Measurements from ENCODE around the gene MUL1. TPM values are rescaled to one million over a fixed set of nuclear protein-coding genes. Genes with fewer than 3 reads are reported as not detected.
A peak's percentile ranks its signal among the peaks of the same experiment; 100 is the strongest.

Gene MUL1
- total and polyA plus RNA-seq, 2 of the 8 experiments (the other 6 are each of a cell fraction or from before 2014, with no cell fraction given) = 16.4 to 20.8 TPM

DNA sequence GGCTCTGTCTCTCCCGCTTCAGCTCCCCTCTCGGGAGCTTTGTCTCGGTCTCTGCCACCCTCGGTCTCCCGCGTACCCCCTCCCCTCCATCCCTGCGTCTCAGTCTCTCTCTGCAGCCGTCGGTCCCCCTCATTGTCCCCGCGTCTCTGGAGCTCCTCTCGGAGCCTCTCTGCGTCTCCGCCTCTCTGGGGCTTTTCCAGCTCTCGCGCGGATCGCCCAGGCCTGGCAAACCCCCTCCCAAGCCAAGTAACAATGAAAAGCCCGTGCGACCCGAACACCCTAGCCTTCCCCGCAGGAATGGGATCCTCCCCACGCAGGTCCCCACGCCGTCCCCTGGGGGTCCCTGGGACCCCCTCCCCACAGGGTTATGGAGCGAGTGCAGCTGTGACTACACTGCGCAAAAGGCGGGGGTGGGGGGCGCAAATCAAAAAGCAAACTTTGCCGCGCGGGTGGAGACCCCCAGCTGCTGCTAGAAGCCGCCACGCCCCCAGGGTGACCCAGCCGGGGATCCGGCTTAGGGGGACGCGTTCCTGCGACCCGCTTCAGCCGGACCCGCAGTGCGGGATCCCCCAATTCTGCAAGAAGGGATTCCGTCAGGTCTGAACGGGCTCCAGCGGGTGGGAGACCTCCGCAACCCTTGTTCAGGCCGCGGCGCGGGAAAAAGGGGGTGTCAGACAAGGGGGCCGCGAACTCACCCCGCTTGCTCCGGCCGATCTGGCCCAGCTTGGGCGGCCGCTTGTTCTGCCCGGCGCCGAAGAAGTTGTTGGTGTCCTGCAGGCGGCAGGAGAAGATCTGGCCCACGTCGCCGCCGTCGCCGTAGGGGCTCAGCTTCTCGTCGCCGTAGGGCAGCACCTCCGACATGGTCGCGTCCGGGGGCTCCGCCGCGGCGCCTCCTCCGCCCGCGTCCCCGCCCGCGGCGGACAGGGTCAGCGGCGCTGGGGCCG, 23.2 kb downstream of the MUL1 start (continued):
- TF ChIP-seq, protein P1, sequence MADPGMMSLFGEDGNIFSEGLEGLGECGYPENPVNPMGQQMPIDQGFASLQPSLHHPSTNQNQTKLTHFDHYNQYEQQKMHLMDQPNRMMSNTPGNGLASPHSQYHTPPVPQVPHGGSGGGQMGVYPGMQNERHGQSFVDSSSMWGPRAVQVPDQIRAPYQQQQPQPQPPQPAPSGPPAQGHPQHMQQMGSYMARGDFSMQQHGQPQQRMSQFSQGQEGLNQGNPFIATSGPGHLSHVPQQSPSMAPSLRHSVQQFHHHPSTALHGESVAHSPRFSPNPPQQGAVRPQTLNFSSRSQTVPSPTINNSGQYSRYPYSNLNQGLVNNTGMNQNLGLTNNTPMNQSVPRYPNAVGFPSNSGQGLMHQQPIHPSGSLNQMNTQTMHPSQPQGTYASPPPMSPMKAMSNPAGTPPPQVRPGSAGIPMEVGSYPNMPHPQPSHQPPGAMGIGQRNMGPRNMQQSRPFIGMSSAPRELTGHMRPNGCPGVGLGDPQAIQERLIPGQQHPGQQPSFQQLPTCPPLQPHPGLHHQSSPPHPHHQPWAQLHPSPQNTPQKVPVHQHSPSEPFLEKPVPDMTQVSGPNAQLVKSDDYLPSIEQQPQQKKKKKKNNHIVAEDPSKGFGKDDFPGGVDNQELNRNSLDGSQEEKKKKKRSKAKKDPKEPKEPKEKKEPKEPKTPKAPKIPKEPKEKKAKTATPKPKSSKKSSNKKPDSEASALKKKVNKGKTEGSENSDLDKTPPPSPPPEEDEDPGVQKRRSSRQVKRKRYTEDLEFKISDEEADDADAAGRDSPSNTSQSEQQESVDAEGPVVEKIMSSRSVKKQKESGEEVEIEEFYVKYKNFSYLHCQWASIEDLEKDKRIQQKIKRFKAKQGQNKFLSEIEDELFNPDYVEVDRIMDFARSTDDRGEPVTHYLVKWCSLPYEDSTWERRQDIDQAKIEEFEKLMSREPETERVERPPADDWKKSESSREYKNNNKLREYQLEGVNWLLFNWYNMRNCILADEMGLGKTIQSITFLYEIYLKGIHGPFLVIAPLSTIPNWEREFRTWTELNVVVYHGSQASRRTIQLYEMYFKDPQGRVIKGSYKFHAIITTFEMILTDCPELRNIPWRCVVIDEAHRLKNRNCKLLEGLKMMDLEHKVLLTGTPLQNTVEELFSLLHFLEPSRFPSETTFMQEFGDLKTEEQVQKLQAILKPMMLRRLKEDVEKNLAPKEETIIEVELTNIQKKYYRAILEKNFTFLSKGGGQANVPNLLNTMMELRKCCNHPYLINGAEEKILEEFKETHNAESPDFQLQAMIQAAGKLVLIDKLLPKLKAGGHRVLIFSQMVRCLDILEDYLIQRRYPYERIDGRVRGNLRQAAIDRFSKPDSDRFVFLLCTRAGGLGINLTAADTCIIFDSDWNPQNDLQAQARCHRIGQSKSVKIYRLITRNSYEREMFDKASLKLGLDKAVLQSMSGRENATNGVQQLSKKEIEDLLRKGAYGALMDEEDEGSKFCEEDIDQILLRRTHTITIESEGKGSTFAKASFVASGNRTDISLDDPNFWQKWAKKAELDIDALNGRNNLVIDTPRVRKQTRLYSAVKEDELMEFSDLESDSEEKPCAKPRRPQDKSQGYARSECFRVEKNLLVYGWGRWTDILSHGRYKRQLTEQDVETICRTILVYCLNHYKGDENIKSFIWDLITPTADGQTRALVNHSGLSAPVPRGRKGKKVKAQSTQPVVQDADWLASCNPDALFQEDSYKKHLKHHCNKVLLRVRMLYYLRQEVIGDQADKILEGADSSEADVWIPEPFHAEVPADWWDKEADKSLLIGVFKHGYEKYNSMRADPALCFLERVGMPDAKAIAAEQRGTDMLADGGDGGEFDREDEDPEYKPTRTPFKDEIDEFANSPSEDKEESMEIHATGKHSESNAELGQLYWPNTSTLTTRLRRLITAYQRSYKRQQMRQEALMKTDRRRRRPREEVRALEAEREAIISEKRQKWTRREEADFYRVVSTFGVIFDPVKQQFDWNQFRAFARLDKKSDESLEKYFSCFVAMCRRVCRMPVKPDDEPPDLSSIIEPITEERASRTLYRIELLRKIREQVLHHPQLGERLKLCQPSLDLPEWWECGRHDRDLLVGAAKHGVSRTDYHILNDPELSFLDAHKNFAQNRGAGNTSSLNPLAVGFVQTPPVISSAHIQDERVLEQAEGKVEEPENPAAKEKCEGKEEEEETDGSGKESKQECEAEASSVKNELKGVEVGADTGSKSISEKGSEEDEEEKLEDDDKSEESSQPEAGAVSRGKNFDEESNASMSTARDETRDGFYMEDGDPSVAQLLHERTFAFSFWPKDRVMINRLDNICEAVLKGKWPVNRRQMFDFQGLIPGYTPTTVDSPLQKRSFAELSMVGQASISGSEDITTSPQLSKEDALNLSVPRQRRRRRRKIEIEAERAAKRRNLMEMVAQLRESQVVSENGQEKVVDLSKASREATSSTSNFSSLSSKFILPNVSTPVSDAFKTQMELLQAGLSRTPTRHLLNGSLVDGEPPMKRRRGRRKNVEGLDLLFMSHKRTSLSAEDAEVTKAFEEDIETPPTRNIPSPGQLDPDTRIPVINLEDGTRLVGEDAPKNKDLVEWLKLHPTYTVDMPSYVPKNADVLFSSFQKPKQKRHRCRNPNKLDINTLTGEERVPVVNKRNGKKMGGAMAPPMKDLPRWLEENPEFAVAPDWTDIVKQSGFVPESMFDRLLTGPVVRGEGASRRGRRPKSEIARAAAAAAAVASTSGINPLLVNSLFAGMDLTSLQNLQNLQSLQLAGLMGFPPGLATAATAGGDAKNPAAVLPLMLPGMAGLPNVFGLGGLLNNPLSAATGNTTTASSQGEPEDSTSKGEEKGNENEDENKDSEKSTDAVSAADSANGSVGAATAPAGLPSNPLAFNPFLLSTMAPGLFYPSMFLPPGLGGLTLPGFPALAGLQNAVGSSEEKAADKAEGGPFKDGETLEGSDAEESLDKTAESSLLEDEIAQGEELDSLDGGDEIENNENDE (IDR thresholded peaks at IDR 0.05; ENCODE audit: insufficient replicate concordance, low read length) = no peak
- TF ChIP-seq CEBPB (IDR thresholded peaks at IDR 0.05; ENCODE audit: low read depth, low read length) (no peak), PHF8 (conservative IDR thresholded peaks at IDR 0.05; ENCODE audit: low read depth, low read length) (0 out of 2 replicates have a peak, but pooled peaks have one; percentile 21), RBBP5 (IDR thresholded peaks at IDR 0.05; ENCODE audit: borderline replicate concordance, low read depth, low read length) (no peak; the same call in 1 of the 2 replicates), KDM1A (IDR thresholded peaks at IDR 0.05; ENCODE audit: borderline replicate concordance, low read length) (no peak), EP300 (IDR thresholded peaks at IDR 0.05; ENCODE audit: borderline replicate concordance in 1 of 2, low read depth in 2 of 2, low read length in 2 of 2) (no peak)
- TF ChIP-seq, protein P2, sequence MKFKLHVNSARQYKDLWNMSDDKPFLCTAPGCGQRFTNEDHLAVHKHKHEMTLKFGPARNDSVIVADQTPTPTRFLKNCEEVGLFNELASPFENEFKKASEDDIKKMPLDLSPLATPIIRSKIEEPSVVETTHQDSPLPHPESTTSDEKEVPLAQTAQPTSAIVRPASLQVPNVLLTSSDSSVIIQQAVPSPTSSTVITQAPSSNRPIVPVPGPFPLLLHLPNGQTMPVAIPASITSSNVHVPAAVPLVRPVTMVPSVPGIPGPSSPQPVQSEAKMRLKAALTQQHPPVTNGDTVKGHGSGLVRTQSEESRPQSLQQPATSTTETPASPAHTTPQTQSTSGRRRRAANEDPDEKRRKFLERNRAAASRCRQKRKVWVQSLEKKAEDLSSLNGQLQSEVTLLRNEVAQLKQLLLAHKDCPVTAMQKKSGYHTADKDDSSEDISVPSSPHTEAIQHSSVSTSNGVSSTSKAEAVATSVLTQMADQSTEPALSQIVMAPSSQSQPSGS (IDR thresholded peaks at IDR 0.05; ENCODE audit: low read length) = no peak
